ENCODE measurements around the gene UCN. TPM values are rescaled to one million over a fixed set of nuclear protein-coding genes. Genes with fewer than 3 reads are reported as not detected.

UCN gene
- total and polyA plus RNA-seq, 2 donors (not counting 3 experiments of a cell fraction or from before 2014, with no cell fraction given): 0.75 to 1.2 TPM

- intact Hi-C loops (cut with micrococcal nuclease) (no loop called here), dilution Hi-C loops (cut with MboI; ENCODE audit: extremely low pct_ligation_motif_present, low sequenced_read_pairs) (no loop called here)
- Histone ChIP-seq H3K9ac (replicated peaks; ENCODE audit: extremely low read depth, insufficient read depth, low read length) (no peak overlapping the region), H3K27ac (ENCODE audit: insufficient read depth, low read depth, low read length) (no peak overlapping the region), H3K9me3 (replicated peaks; ENCODE audit: control insufficient read depth, insufficient read depth, low read length) (no peaks in the 10 kb centered on the region), H2AFZ (ENCODE audit: low read depth, low read length) (no peak overlapping the region), H3K27me3 (ENCODE audit: control insufficient read depth in 2 of 2, insufficient read depth in 2 of 2, low read length in 2 of 2) (no peaks in the 10 kb centered on the region), H3K4me3 (replicated peaks in 1 of 3; ENCODE audit: insufficient read depth in 1 of 3, low read depth in 1 of 3, low read length in 3 of 3) (no peak overlapping the region), H3K4me1 (ENCODE audit: control insufficient read depth, extremely low read depth, insufficient read depth, low read length) (peaks cover 6% of the 10 kb centered on the region), H3K4me2 (ENCODE audit: insufficient read depth, low read length) (no peak overlapping the region), H3K9me1 (replicated peaks; ENCODE audit: control insufficient read depth, extremely low read depth, insufficient read depth, low read length) (no peaks in the 10 kb centered on the region), H3K79me2 (ENCODE audit: control insufficient read depth, insufficient read depth, low read length) (no peaks in the 10 kb centered on the region), H4K20me1 (replicated peaks; ENCODE audit: control insufficient read depth, extremely low read depth, insufficient read depth, low read length) (no peaks in the 10 kb centered on the region), H3K36me3 (ENCODE audit: control insufficient read depth in 2 of 2, extremely low read depth in 1 of 2, insufficient read depth in 2 of 2, low read length in 2 of 2) (peaks cover 0 to 3% of the 10 kb centered on the region in 2 experiments)
- peak; percentile 41 for TF ChIP-seq POLR2A (IDR thresholded peaks at IDR 0.05; ENCODE audit: low read depth, low read length)
- TF ChIP-seq POLR2AphosphoS5 (IDR thresholded peaks at IDR 0.05; ENCODE audit: insufficient read depth, low read depth, low read length): peak; percentile 39
- TF ChIP-seq EZH2 (IDR thresholded peaks at IDR 0.05; ENCODE audit: borderline replicate concordance, low read depth, low read length, severe bottlenecking): no peak
- TF ChIP-seq GATA2 (IDR thresholded peaks at IDR 0.05; ENCODE audit: insufficient read depth, insufficient read length, low read depth, low read length): peak; percentile 64
- no peak for TF ChIP-seq FOS (IDR thresholded peaks at IDR 0.05; ENCODE audit: borderline replicate concordance, insufficient read depth, low read length)
- TF ChIP-seq JUN (IDR thresholded peaks at IDR 0.05; ENCODE audit: borderline replicate concordance, insufficient read depth, insufficient read length, low read depth): no peak
- TF ChIP-seq MYC (IDR thresholded peaks at IDR 0.05; ENCODE audit: low read depth, low read length): no peak
- TF ChIP-seq, protein P1, sequence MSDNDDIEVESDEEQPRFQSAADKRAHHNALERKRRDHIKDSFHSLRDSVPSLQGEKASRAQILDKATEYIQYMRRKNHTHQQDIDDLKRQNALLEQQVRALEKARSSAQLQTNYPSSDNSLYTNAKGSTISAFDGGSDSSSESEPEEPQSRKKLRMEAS (IDR thresholded peaks at IDR 0.05; ENCODE audit: insufficient read depth, insufficient read length): no peak
- no peak for TF ChIP-seq CTCF (IDR thresholded peaks at IDR 0.05; ENCODE audit: extremely low read depth in 1 of 2, insufficient read depth in 1 of 2, low read depth in 1 of 2, low read length in 2 of 2)
- FAIRE-seq (no peak), DNase-seq (ENCODE audit: low read depth, low spot score) (peak; percentile 91)
- BruUV-seq (replicated peaks): no TSS peak
- CTCF ChIA-PET: interaction anchor here (1.0 to 2.5 kb wide), 2 partner anchors 11 to 49 kb away, joined by 3 to 12 read pairs; no protein-coding TSS in a partner anchor
- POLR2A ChIA-PET: interaction anchor here (0.7 kb wide), 1 partner anchor 9 kb away, joined by 3 read pairs; the partner anchor contains the start of gene MPV17
Measured at GRCh38 chr2:27313882-27314645, 5.8 kb upstream of the UCN start.

Data from endothelial cell of umbilical vein (primary cell).